CD4-positive, alpha-beta T cell (primary cell): ENCODE measurements around the gene MPP1. TPM values are rescaled to one million over a fixed set of nuclear protein-coding genes. Genes with fewer than 3 reads are reported as not detected.

Source experiments
- ATAC-seq: fragments of 200-7000 bp; cut with Tn5 transposase; one replicate; pipeline ENCODE4 v1.10.0; 2022; ENCODE audit warnings: mild to moderate bottlenecking; ENCODE audit not compliant: poor library complexity
- CTCF ChIA-PET: fragments of 350-600 bp; sonication (Branson Sonifier 250); formaldehyde crosslinking; loops from one replicate; lab custom pipeline; 2021; ENCODE audit warnings: antibody characterized with exemption, inconsistent platforms; lab: Charles Lee
- POLR2A ChIA-PET: fragments of 350-600 bp; sonication (Branson Sonifier 250); formaldehyde crosslinking; loops from one replicate; lab custom pipeline; 2021; ENCODE audit warnings: antibody characterized with exemption, inconsistent platforms; lab: Charles Lee
- DNase-seq, 14 experiments: peaks; one replicate each; pipeline ENCODE4 v3.0.0-alpha.2; 2013 to 2020; ENCODE audit warnings: mixed read lengths in 2 of 14
- H3K27ac ChIP-seq, 2 donors: one replicate each; pipeline versions ENCODE4 v1.5.1 to v1.7.0; 2013; ENCODE audit warnings: low read length in 2 of 2, low read depth in 1 of 2, mild to moderate bottlenecking in 1 of 2
- H3K27me3 ChIP-seq, 2 experiments: 1 replicate in 1 of 2; 2 replicates in 1 of 2; pipeline versions ENCODE4 v1.6.1 to v1.7.0; 2013; ENCODE audit warnings: low read length in 2 of 2, control low read depth in 1 of 2, mild to moderate bottlenecking in 1 of 2, moderate library complexity in 1 of 2; ENCODE audit not compliant: insufficient read depth in 2 of 2, control insufficient read depth in 1 of 2
- H3K36me3 ChIP-seq: one replicate; pipeline ENCODE4 v1.6.1; 2013; ENCODE audit warnings: low read length, control low read depth; ENCODE audit not compliant: insufficient read depth
- H3K4me1 ChIP-seq: one replicate; pipeline ENCODE4 v1.6.1; 2013; ENCODE audit warnings: low read length, control low read depth; ENCODE audit not compliant: insufficient read depth
- H3K4me3 ChIP-seq: one replicate; pipeline ENCODE4 v1.5.1; 2013; ENCODE audit warnings: mild to moderate bottlenecking, low read length, moderate library complexity
- H3K9me3 ChIP-seq, 2 experiments: 1 replicate in 1 of 2; 2 replicates in 1 of 2; pipeline versions ENCODE4 v1.6.1 to v1.7.0; 2013; ENCODE audit warnings: low read length in 2 of 2, mild to moderate bottlenecking in 2 of 2, control low read depth in 1 of 2, moderate library complexity in 1 of 2; ENCODE audit not compliant: control insufficient read depth in 1 of 2, insufficient read depth in 1 of 2
- H3K27ac Mint-ChIP-seq: one replicate; pipeline ENCODE4 v1.8.0; 2020; ENCODE audit warnings: mixed read lengths
- H3K27me3 Mint-ChIP-seq: one replicate; pipeline ENCODE4 v1.8.0; 2021; ENCODE audit warnings: mixed read lengths
- H3K36me3 Mint-ChIP-seq: one replicate; pipeline ENCODE4 v1.8.0; 2021; ENCODE audit warnings: low read depth, mixed read lengths
- H3K4me1 Mint-ChIP-seq: one replicate; pipeline ENCODE4 v1.8.0; 2021; ENCODE audit warnings: low read depth, mixed read lengths
- H3K4me3 Mint-ChIP-seq: one replicate; pipeline ENCODE4 v1.8.0; 2020; ENCODE audit warnings: mild to moderate bottlenecking, mixed read lengths
- H3K9me3 Mint-ChIP-seq: one replicate; pipeline ENCODE4 v1.8.0; 2020; ENCODE audit warnings: mixed read lengths
- CTCF ChIP-seq: fragments of 200-600 bp; IDR thresholded peaks from one replicate; pipeline ENCODE4 v1.8.0; 2022; ENCODE audit warnings: antibody characterized with exemption, mild to moderate bottlenecking
- intact Hi-C, 2 experiments: fragments of 100-400 bp; cut with DNase I in 1 of 2; cut with micrococcal nuclease in 1 of 2; formaldehyde crosslinking; loops; one replicate each; pipeline versions ENCODE4 v1.15.1 to v1.9.0; 2023 to 2025; cut with DNase I, micrococcal nuclease
- total RNA-seq, 174 experiments: library from RNA in 2 of 174; stranded (reverse) in 2 of 174; gene quantifications; one replicate each; pipeline ENCODE4 v1.2.3 and lab custom pipeline; 2021 to 2026

Gene MPP1
- total RNA-seq, 2 experiments from 2014 or later: 10.7 to 13.1 TPM

DNA sequence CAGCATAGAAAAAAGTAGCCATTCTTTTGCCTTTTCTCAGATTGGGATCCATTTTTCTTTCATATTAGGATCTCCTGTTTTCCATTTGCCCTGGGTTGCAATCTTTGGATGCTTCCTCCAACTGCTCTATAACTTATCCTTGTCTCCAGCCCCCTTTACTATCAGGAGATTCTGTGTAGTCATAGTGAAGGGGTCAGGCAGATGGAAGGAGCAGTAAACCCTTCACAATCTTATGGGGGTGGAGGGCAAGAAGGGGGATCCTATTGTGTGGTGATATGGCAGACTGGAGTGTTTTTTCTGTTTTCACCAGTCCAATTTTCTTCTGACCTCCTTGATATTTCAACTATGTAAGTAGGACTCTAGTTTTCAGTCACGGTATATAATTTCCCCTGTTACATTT is 30.9 kb upstream of the MPP1 start:
- no peak overlapping the region for H3K27ac Mint-ChIP-seq
- CTCF ChIA-PET: no interaction called here
- ATAC-seq: no peak
- intact Hi-C loops: loop anchor here in 1 of 2 experiments (5.0 to 10.0 kb wide), 2 partner anchors 84 to 161 kb away; partner anchors contain the start of gene GAB3
- H3K4me1 ChIP-seq: no peaks in the 10 kb centered on the region
- no peaks in the 10 kb centered on the region for H3K27me3 ChIP-seq
- no peaks in the 10 kb centered on the region for H3K27me3 Mint-ChIP-seq
- DNase-seq: no peak
- no peak overlapping the region for H3K4me3 Mint-ChIP-seq
- H3K9me3 ChIP-seq: no peaks in the 10 kb centered on the region
- no peaks in the 10 kb centered on the region for H3K36me3 ChIP-seq
- no peak overlapping the region for H3K4me3 ChIP-seq
- no peaks in the 10 kb centered on the region for H3K36me3 Mint-ChIP-seq
- no peak overlapping the region for H3K27ac ChIP-seq
- no peaks in the 10 kb centered on the region for H3K9me3 Mint-ChIP-seq
- POLR2A ChIA-PET: no interaction called here
- H3K4me1 Mint-ChIP-seq: no peaks in the 10 kb centered on the region
- no peak for TF ChIP-seq CTCF

- no peaks in the 10 kb centered on the region for H3K4me1 Mint-ChIP-seq
Observed at GRCh38 chrX:154834562-154834961, 29.3 kb upstream of the MPP1 start, which contains the start of gene SMIM9. Gene SMIM9 (minus strand): TSS chrX:154834662. CDS start chrX:154830856, 3,806 bp downstream.

DNA sequence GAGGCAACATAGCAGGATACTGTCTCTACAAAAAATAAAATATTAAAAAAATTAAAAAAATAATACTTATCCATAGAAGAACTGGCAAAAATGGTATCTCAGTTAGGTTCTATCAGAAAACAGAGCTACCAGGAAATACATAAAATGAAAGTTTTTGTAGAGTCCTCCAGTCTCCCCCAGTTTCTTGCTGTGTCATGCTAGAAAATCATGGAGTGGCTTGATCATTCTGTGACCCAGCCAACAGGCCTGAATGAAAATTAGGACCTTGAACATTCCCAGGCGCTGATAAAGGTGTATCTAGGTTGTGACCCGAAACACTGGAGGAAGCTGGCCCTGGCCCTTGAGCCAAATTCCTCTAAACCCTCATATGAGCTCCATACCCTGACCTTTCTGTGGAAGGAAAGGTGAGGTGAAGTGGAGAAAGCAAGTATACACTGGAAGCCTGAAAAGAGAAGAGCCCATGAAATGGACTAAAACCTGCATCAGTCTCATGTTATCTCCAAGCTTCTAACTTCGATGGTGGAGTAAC is 28.5 kb upstream of the MPP1 start:
- no peaks in the 10 kb centered on the region for H3K27me3 ChIP-seq
- DNase-seq (no peak), ATAC-seq (no peak)
- H3K27me3 Mint-ChIP-seq: no peaks in the 10 kb centered on the region
- no peak overlapping the region for H3K27ac Mint-ChIP-seq
- no peak for TF ChIP-seq CTCF
- H3K9me3 Mint-ChIP-seq: no peaks in the 10 kb centered on the region
- no peak overlapping the region for H3K27ac ChIP-seq
- H3K4me3 ChIP-seq: no peak overlapping the region
- CTCF ChIA-PET: no interaction called here
- intact Hi-C loops: loop anchor here in 1 of 2 experiments (10.0 kb wide), 1 partner anchor 159 kb away; no protein-coding TSS in a partner anchor
- H3K4me3 Mint-ChIP-seq: no peak overlapping the region
- H3K9me3 ChIP-seq: no peaks in the 10 kb centered on the region
- H3K36me3 ChIP-seq: no peaks in the 10 kb centered on the region
- H3K36me3 Mint-ChIP-seq: no peaks in the 10 kb centered on the region
- POLR2A ChIA-PET: no interaction called here
- peaks cover 2% of the 10 kb centered on the region for H3K4me1 ChIP-seq
- H3K4me1 Mint-ChIP-seq: no peaks in the 10 kb centered on the region

More at GRCh38 chrX:154834562-154834961, 29.3 kb upstream of the MPP1 start, which contains the start of gene SMIM9:
- H3K27me3 Mint-ChIP-seq: no peaks in the 10 kb centered on the region
- no peaks in the 10 kb centered on the region for H3K27me3 ChIP-seq
- no peaks in the 10 kb centered on the region for H3K36me3 ChIP-seq
- ChIA-PET CTCF (no interaction called here), POLR2A (no interaction called here)
- intact Hi-C loops: loop anchor here in 1 of 2 experiments (10.0 kb wide), 1 partner anchor 160 kb away; no protein-coding TSS in a partner anchor
- H3K4me3 ChIP-seq: no peak within 1 kb of the TSS
- no peak within 1 kb of the TSS for H3K27ac Mint-ChIP-seq
- H3K4me1 ChIP-seq: peaks cover 2% of the 10 kb centered on the region
- H3K27ac ChIP-seq: no peak within 1 kb of the TSS
- ATAC-seq (no peak), DNase-seq (no peak)
- H3K4me3 Mint-ChIP-seq: no peak within 1 kb of the TSS
- no peaks in the 10 kb centered on the region for H3K36me3 Mint-ChIP-seq
- H3K9me3 Mint-ChIP-seq: no peaks in the 10 kb centered on the region
- no peaks in the 10 kb centered on the region for H3K9me3 ChIP-seq
- no peak for TF ChIP-seq CTCF
